Epidermal melanocyte (primary cell): ENCODE results near the gene NXF3.
"Not testable (repeated sequence)": the region's sequence is repeated elsewhere in the genome, so short reads cannot be mapped to it uniquely, and the experiment has no call there.

Experiments used
- DNase-seq: peaks from one replicate; pipeline ENCODE4 v3.0.0; 2011; ENCODE audit warnings: low spot score; ENCODE audit not compliant: insufficient read length

The NXF3 gene

GRCh38 chrX:103052625-103053024 lies 40.3 kb downstream of the NXF3 start:
- no peak for DNase-seq

- DNase-seq = no peak
These were observed 41.6 kb downstream of the NXF3 start for GRCh38 chrX:103051260-103051789.

- not testable (repeated sequence) for DNase-seq
These were observed 59.6 kb downstream of the NXF3 start for GRCh38 chrX:103033371-103033770.
